Upper lobe of right lung (tissue), 1 donor: Measurements from ENCODE around the gene DMAC2L. TPM values are rescaled to one million over a fixed set of nuclear protein-coding genes. Genes with fewer than 3 reads are reported as not detected.
"Not testable (repeated sequence)": the region's sequence is repeated elsewhere in the genome, so short reads cannot be mapped to it uniquely, and the experiment has no call there.

Source experiments
- ATAC-seq: fragments of 200-7000 bp; cut with Tn5 transposase; one replicate; pipeline ENCODE4 v1.9.1; 2020; ENCODE audit warnings: mild to moderate bottlenecking, moderate library complexity
- DNase-seq: peaks from one replicate; pipeline ENCODE4 v3.0.0-alpha.2; 2020
- H3K27ac ChIP-seq: fragments of 200-600 bp; one replicate; pipeline ENCODE4 v1.8.0; 2022
- H3K27me3 ChIP-seq: fragments of 200-600 bp; one replicate; pipeline ENCODE4 v1.8.0; 2022; ENCODE audit warnings: mild to moderate bottlenecking
- H3K36me3 ChIP-seq: fragments of 200-600 bp; one replicate; pipeline ENCODE4 v1.8.0; 2022
- H3K4me1 ChIP-seq: fragments of 200-600 bp; one replicate; pipeline ENCODE4 v1.8.0; 2022
- H3K4me3 ChIP-seq: fragments of 200-600 bp; one replicate; pipeline ENCODE4 v1.8.0; 2022; ENCODE audit warnings: mild to moderate bottlenecking
- H3K9me3 ChIP-seq: fragments of 200-600 bp; one replicate; pipeline ENCODE4 v1.8.0; 2022
- CTCF ChIP-seq: fragments of 200-600 bp; IDR thresholded peaks from one replicate; pipeline ENCODE4 v1.8.0; 2022; ENCODE audit warnings: antibody characterized with exemption
- intact Hi-C: fragments of 100-400 bp; cut with DNase I; formaldehyde crosslinking; loops from one replicate; pipeline ENCODE4 v1.11.0; 2022
- total RNA-seq: library from RNA; stranded (reverse); fragmentation: NEBNext Ultra II Directional; extraction: Animal tissue kit (Norgen Biotek cat#: 25700); gene quantifications from one replicate; pipeline ENCODE4 v1.2.1, GENCODE V29; 2021
- donor health status: DM: no; HTN: yes; CAD: no; lungs with severe emphysema.

DMAC2L gene
- total RNA-seq, 1 donor from 2014 or later: 16.0 TPM

DNA sequence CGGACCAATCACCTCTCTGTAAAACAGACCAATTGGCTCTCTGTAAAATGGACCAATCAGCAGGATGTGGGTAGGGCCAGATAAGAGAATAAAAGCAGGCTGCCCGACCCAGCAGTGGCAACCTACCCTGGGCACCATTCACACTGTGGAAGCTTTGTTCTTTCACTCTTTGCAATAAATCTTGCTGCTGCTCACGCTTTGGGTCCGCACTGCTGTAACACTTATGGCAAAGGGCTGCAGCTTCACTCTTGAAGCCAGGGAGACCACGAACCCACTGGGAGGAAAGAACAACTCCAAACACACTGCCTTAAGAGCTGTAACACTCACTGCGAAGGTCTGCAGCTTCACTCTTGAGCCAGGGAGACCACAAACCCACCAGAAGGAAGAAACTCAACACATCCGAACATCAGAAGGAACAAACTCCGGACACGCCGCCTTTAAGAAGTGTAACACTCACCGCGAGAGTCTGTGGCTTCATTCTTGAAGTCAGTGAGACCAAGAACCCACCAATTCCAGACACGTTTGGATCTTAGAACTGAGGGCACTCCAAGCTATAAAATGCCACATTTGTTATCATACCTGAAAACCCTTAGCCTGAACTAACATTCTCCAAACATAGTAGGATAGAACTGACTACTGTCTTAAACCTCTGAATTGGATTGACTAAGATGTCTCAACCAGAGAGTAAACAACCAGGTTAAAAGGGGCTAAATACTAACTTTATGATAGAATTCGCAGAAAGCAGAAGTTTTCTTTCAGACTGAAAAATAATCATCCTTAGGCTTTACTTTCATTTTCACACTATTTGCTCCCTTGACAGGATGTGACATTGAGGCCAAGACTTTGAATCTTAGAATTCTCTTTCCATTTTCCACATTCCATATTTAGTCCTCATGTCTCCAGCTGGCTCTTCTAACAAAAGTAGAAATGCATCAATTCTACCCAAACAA, 50.9 kb downstream of the DMAC2L start:
- ATAC-seq (no peak), DNase-seq (no peak)
- peaks cover 11% of the 10 kb centered on the region for H3K36me3 ChIP-seq
- H3K27ac ChIP-seq: peak overlapping the region; percentile 70
- no peaks in the 10 kb centered on the region for H3K9me3 ChIP-seq
- no peaks in the 10 kb centered on the region for H3K27me3 ChIP-seq
- peaks cover 19% of the 10 kb centered on the region for H3K4me1 ChIP-seq
- TF ChIP-seq CTCF: no peak
- peak overlapping the region; percentile 43 for H3K4me3 ChIP-seq
- intact Hi-C loops: no loop called here

DNA sequence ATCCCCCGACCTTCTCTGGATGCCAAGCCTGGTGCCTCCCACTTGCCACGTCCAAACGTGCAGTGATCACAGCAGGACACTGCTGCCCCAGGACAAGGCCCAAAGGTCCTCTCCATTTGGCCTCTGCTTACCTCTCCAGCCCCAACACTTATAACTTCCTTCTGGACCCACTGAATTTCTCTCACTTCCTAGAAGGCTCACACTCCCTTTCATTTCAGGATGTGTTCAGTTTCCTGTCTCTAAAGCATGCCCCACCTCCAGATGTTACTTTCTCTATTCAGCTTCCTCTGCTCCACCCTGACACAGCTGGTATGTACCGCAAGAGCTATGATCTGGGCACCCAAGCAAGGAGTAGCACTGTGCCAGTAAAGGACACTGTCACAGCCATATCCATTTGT, 51.6 kb downstream of the DMAC2L start:
- Histone ChIP-seq H3K4me1 (peaks cover 19% of the 10 kb centered on the region), H3K36me3 (peaks cover 5% of the 10 kb centered on the region), H3K27ac (peak overlapping the region; percentile 70), H3K9me3 (no peaks in the 10 kb centered on the region), H3K4me3 (peak overlapping the region; percentile 43), H3K27me3 (no peaks in the 10 kb centered on the region)
- DNase-seq (no peak), ATAC-seq (peak; percentile 93)
- TF ChIP-seq CTCF: no peak
- intact Hi-C loops: no loop called here

DNA sequence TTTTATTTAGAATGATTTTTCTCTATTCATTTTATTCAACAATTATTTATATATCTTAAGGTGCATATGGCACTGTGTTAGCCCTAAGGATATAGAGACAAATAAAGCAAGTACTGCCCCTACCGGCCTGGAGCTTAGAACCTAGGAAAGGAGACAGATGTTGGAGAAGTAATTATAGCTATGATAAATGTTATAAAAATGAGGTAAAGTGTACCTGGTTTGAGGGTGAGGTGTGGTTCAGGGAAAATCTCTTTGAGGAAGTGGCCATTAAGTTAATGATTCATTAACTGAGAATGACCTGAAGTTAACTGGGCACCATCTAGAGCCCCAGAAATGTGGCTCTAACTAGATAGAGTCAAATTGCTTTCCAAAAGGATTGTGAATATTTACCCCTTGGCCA, 52.7 kb downstream of the DMAC2L start:
- DNase-seq (no peak), ATAC-seq (peak; percentile 56)
- TF ChIP-seq CTCF: no peak
- intact Hi-C loops: no loop called here
- Histone ChIP-seq H3K27ac (no peak overlapping the region), H3K27me3 (no peaks in the 10 kb centered on the region), H3K9me3 (no peaks in the 10 kb centered on the region), H3K4me3 (no peak overlapping the region), H3K36me3 (no peaks in the 10 kb centered on the region), H3K4me1 (peaks cover 19% of the 10 kb centered on the region)

DNA sequence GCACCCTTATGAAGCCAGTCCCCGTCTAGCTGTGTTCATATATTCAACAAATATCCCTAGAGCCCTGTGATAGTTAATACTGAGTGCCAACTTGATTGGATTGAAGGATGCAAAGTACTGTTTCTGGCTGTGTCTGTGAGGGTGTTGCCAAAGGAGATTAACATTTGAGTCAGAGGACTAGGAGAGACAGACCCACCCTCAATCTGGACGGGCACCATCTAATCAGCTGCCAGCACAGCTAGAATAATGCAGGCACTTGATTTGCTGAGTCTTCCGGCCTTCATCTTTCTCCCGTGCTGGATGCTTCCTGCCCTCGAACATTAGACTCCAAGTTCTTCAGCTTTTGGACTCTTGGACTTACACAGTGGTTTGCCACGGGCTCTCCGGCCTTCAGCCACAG, 53.4 kb downstream of the DMAC2L start:
- H3K27ac ChIP-seq, H3K36me3 ChIP-seq, DNase-seq, intact Hi-C loops, H3K4me3 ChIP-seq, H3K27me3 ChIP-seq, ATAC-seq, H3K9me3 ChIP-seq: not testable (repeated sequence)
- H3K4me1 ChIP-seq: peaks cover 19% of the 10 kb centered on the region

- no peak overlapping the region for H3K27ac ChIP-seq
- intact Hi-C loops: no loop called here
- no peaks in the 10 kb centered on the region for H3K36me3 ChIP-seq
- no peak overlapping the region for H3K4me3 ChIP-seq
- H3K27me3 ChIP-seq: no peaks in the 10 kb centered on the region
- ATAC-seq: no peak
- H3K9me3 ChIP-seq: no peaks in the 10 kb centered on the region
- no peak for DNase-seq
- H3K4me1 ChIP-seq: peaks cover 19% of the 10 kb centered on the region
- TF ChIP-seq CTCF: no peak
These were observed 54.0 kb downstream of the DMAC2L start for GRCh38 chr14:50366115-50366514.

DNA sequence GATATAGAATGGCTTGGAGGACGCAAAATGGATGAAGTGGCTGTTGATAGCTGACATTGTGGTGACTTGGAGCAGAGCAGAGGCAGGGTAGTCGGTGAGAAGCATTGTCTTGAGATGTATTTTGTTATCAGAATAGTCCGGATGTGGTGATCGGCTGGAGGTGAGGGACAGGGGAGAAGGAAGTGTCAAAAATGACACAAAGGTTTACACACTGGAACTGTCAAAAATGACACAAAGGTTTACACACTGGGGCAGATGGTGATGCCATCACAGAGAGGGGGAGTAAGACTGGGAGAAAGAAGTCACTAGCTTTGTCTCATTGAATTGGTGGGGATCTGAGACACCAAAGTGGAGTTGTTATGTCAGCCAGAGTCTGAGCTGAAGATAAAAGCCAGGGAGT, 54.5 kb downstream of the DMAC2L start:
- H3K9me3 ChIP-seq: no peaks in the 10 kb centered on the region
- H3K4me3 ChIP-seq: no peak overlapping the region
- no peak for ATAC-seq
- H3K27ac ChIP-seq: no peak overlapping the region
- intact Hi-C loops: no loop called here
- no peak for DNase-seq
- no peaks in the 10 kb centered on the region for H3K36me3 ChIP-seq
- TF ChIP-seq CTCF: no peak
- H3K27me3 ChIP-seq: no peaks in the 10 kb centered on the region
- H3K4me1 ChIP-seq: peaks cover 19% of the 10 kb centered on the region
